GM23338 (cell line): ENCODE measurements around the gene SLC6A3. TPM values are rescaled to one million over a fixed set of nuclear protein-coding genes. Genes with fewer than 3 reads are reported as not detected.

Experiments
- ATAC-seq: fragments of 200-7000 bp; cut with Tn5 transposase; 3 replicates; pipeline ENCODE4 v1.9.1; 2020
- DNase-seq: peaks from one replicate; pipeline ENCODE4 v3.0.0-alpha.2; 2015; ENCODE audit warnings: low spot score
- H2AFZ ChIP-seq: fragments of 200-600 bp; sonication (generic); 2 replicates; pipeline ENCODE4 v1.8.0; 2016; ENCODE audit warnings: antibody characterized with exemption, mild to moderate bottlenecking, moderate library complexity
- H3F3A ChIP-seq: fragments of 200-600 bp; sonication (generic); replicated peaks from 2 replicates; pipeline ENCODE4 v1.8.0; 2017; ENCODE audit warnings: antibody characterized with exemption, mixed run types, low read depth
- H3K27ac ChIP-seq: fragments of 200-600 bp; sonication (generic); 2 replicates; pipeline ENCODE4 v1.6.1; 2016; ENCODE audit warnings: low read depth
- H3K27me3 ChIP-seq: fragments of 200-600 bp; sonication (generic); 2 replicates; pipeline ENCODE4 v1.8.0; 2016; ENCODE audit warnings: mild to moderate bottlenecking, mixed run types, moderate library complexity; ENCODE audit not compliant: insufficient read depth
- H3K36me3 ChIP-seq: fragments of 200-600 bp; sonication (generic); 2 replicates; pipeline ENCODE4 v1.8.0; 2016; ENCODE audit warnings: mild to moderate bottlenecking; ENCODE audit not compliant: insufficient read depth
- H3K4me1 ChIP-seq: fragments of 200-600 bp; sonication (generic); 2 replicates; pipeline ENCODE4 v1.8.0; 2016; ENCODE audit warnings: mild to moderate bottlenecking, moderate library complexity; ENCODE audit not compliant: insufficient read depth
- H3K4me2 ChIP-seq: fragments of 200-600 bp; sonication (generic); 2 replicates; pipeline ENCODE4 v1.7.1; 2017; ENCODE audit warnings: mixed run types
- H3K4me3 ChIP-seq: fragments of 200-600 bp; sonication (generic); 2 replicates; pipeline ENCODE4 v1.6.1; 2016; ENCODE audit warnings: mixed run types
- H3K79me2 ChIP-seq: fragments of 200-600 bp; sonication (generic); replicated peaks from 2 replicates; pipeline ENCODE4 v1.8.0; 2017; ENCODE audit warnings: mild to moderate bottlenecking; ENCODE audit not compliant: insufficient read depth
- H3K9me2 ChIP-seq: fragments of 200-600 bp; sonication (generic); 2 replicates; pipeline ENCODE4 v1.8.0; 2017; ENCODE audit not compliant: insufficient read depth
- H4K20me1 ChIP-seq: fragments of 200-600 bp; sonication (generic); replicated peaks from 2 replicates; pipeline ENCODE4 v1.8.0; 2017; ENCODE audit warnings: mild to moderate bottlenecking; ENCODE audit not compliant: insufficient read depth
- H3K27ac Mint-ChIP-seq: 2 replicates; pipeline ENCODE4 v1.8.0; 2020; ENCODE audit warnings: inconsistent platforms, mild to moderate bottlenecking, moderate library complexity, mixed read lengths
- H3K27me3 Mint-ChIP-seq: 3 replicates; pipeline ENCODE4 v1.8.0; 2022; ENCODE audit warnings: low read depth, mild to moderate bottlenecking, moderate library complexity, mixed read lengths, inconsistent platforms; ENCODE audit not compliant: insufficient read depth, poor library complexity
- H3K36me3 Mint-ChIP-seq: 3 replicates; pipeline ENCODE4 v1.8.0; 2021; ENCODE audit warnings: low read depth, mild to moderate bottlenecking, inconsistent platforms, moderate library complexity, mixed read lengths
- H3K4me1 Mint-ChIP-seq: 3 replicates; pipeline ENCODE4 v1.8.0; 2020; ENCODE audit warnings: mild to moderate bottlenecking, inconsistent platforms, mixed read lengths
- H3K4me3 Mint-ChIP-seq: 3 replicates; pipeline ENCODE4 v1.8.0; 2021; ENCODE audit warnings: moderate library complexity, mild to moderate bottlenecking, inconsistent platforms, mixed read lengths
- H3K9me3 Mint-ChIP-seq: 3 replicates; pipeline ENCODE4 v1.8.0; 2020; ENCODE audit warnings: moderate library complexity, mild to moderate bottlenecking, inconsistent platforms, mixed read lengths
- EZH2phosphoT487 ChIP-seq: fragments of 200-600 bp; sonication (generic); IDR thresholded peaks from one replicate; pipeline ENCODE4 v1.8.1; 2018; ENCODE audit warnings: antibody characterized with exemption; ENCODE audit not compliant: unreplicated experiment
- JUNB ChIP-seq: IDR thresholded peaks from one replicate; pipeline ENCODE4 v1.6.1; 2016; ENCODE audit warnings: antibody characterized with exemption; ENCODE audit not compliant: unreplicated experiment
- NANOG ChIP-seq: IDR thresholded peaks from 2 replicates; pipeline ENCODE4 v1.6.1; 2016; ENCODE audit warnings: antibody characterized with exemption, borderline replicate concordance
- POLR2AphosphoS5 ChIP-seq: IDR thresholded peaks from 2 replicates; pipeline ENCODE4 v1.6.1; 2016; ENCODE audit warnings: antibody characterized with exemption, low read depth
- STAT1 ChIP-seq: IDR thresholded peaks from one replicate; pipeline ENCODE4 v1.6.1; 2016; ENCODE audit warnings: antibody characterized with exemption; ENCODE audit not compliant: unreplicated experiment
- ZNF114 ChIP-seq: fragments of 250-450 bp; sonication (Bioruptor Pico); IDR thresholded peaks from 2 replicates; pipeline ENCODE4 v1.5.0; 2020; ENCODE audit warnings: mild to moderate bottlenecking, moderate library complexity
- ZNF331 ChIP-seq: fragments of 250-450 bp; sonication (Bioruptor Pico); IDR thresholded peaks from 2 replicates; pipeline ENCODE4 v1.5.0; 2020; ENCODE audit warnings: low read depth, mild to moderate bottlenecking, moderate library complexity
- polyA plus RNA-seq: library from polyadenylated mRNA; unstranded; fragments of >200 nt; fragmentation: Nextera tagmentation; extraction: Ambion mirVana; gene quantifications from 2 replicates; pipeline ENCODE4 v1.2.1, GENCODE V29; 2016
- total RNA-seq: library from RNA; depleted of rRNA; stranded (reverse); fragments of >200 nt; shearing (Covaris generic); gene quantifications from 2 replicates; pipeline ENCODE4 v1.2.3, GENCODE V29; 2014
- TF ChIP-seq, protein P1 (sequence below), 2 experiments: fragments of 200-600 bp in 1 of 2; sonication (generic) in 1 of 2; conservative IDR thresholded peaks; 2 replicates each; pipeline versions ENCODE4 v1.5.1 to v1.6.1; 2016 to 2017; ENCODE audit warnings: antibody characterized with exemption in 2 of 2, low read depth in 2 of 2, mild to moderate bottlenecking in 2 of 2, moderate library complexity in 1 of 2
- TF ChIP-seq, protein P2 (sequence below): IDR thresholded peaks from one replicate; pipeline ENCODE4 v1.6.1; 2018; ENCODE audit warnings: antibody characterized with exemption; ENCODE audit not compliant: unreplicated experiment

The SLC6A3 gene
- total and polyA plus RNA-seq, 2 experiments from 2014 or later: 0.76 to 1.0 TPM

- H3K36me3 ChIP-seq: peaks cover 16% of the 10 kb centered on the region
- ATAC-seq (peak; percentile 42), DNase-seq (peak; percentile 48)
- no peaks in the 10 kb centered on the region for H3K27me3 ChIP-seq
- peaks cover 5% of the 10 kb centered on the region; the same call in 1 of the 3 replicates for H3K4me1 Mint-ChIP-seq
- TF ChIP-seq POLR2AphosphoS5 (0 out of 2 replicates have a peak, but pooled peaks have one; percentile 3), EZH2phosphoT487 (no peak)
- H3F3A ChIP-seq: peaks cover 11% of the 10 kb centered on the region; the same call in 1 of the 2 replicates
- H3K79me2 ChIP-seq: peaks cover 11% of the 10 kb centered on the region; the same call in 1 of the 2 replicates
- H3K4me3 Mint-ChIP-seq: no peak overlapping the region
- H3K27ac ChIP-seq: 0 out of 2 replicates have a peak overlapping the region, but pooled peaks have one; percentile 59
- no peaks in the 10 kb centered on the region for H3K9me2 ChIP-seq
- no peaks in the 10 kb centered on the region for H3K4me1 ChIP-seq
- H2AFZ ChIP-seq: no peak overlapping the region
- no peaks in the 10 kb centered on the region; the same call in 2 of the 3 replicates for H3K9me3 Mint-ChIP-seq
- peaks cover 59% of the 10 kb centered on the region for H3K36me3 Mint-ChIP-seq
- H4K20me1 ChIP-seq: peaks cover 9% of the 10 kb centered on the region; the same call in 1 of the 2 replicates
- H3K4me3 ChIP-seq: no peak overlapping the region
- H3K4me2 ChIP-seq: no peak overlapping the region
- H3K27me3 Mint-ChIP-seq: peaks cover 11% of the 10 kb centered on the region
- H3K27ac Mint-ChIP-seq: peak overlapping the region; percentile 95
Measured at GRCh38 chr5:1480217-1480616, 35.0 kb upstream of the SLC6A3 start.

DNA sequence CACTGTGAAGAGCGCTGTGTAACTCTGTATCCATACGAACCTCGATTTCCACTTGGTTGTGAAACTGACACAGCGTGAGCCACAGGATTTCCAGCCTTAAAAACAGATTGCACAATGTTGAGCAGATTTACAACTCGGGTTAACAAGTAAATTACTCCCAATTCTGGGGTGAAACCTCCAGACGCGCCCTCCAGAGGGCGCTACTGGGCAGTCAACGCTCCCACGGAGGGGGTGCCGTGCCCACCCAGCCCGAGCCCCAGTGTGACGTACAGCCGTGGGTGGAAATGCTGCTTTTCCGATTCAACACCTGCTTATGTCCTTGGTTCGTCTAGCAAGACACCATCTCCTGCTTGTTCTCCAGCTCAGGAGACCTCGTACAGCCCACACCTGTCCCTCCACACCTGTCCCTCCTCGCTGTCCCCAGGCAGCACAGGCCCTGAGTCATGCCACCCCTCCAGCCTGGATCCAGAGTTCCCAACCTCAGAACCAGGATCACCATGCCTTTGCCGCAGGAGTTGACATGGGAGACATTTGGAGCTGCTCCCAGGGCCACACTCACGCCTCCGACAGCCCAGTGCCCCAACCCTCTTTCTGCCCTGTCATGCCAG lies 34.4 kb upstream of the SLC6A3 start:
- Histone ChIP-seq H3K4me2 (no peak overlapping the region), H3K27me3 (no peaks in the 10 kb centered on the region), H3K79me2 (peaks cover 11% of the 10 kb centered on the region; the same call in 1 of the 2 replicates), H3K36me3 (peaks cover 16% of the 10 kb centered on the region), H3K4me3 (no peak overlapping the region), H3K27ac (no peak overlapping the region), H3K4me1 (no peaks in the 10 kb centered on the region), H4K20me1 (peaks cover 9% of the 10 kb centered on the region; the same call in 1 of the 2 replicates), H3F3A (peaks cover 11% of the 10 kb centered on the region; the same call in 1 of the 2 replicates), H3K9me2 (no peaks in the 10 kb centered on the region), H2AFZ (no peak overlapping the region)
- H3K27ac Mint-ChIP-seq: peak overlapping the region; percentile 95; the same call in 1 of the 2 replicates
- no peak for TF ChIP-seq NANOG
- TF ChIP-seq JUNB: no peak
- TF ChIP-seq ZNF331: no peak
- TF ChIP-seq STAT1: no peak
- TF ChIP-seq EZH2phosphoT487: no peak
- TF ChIP-seq, protein P1, sequence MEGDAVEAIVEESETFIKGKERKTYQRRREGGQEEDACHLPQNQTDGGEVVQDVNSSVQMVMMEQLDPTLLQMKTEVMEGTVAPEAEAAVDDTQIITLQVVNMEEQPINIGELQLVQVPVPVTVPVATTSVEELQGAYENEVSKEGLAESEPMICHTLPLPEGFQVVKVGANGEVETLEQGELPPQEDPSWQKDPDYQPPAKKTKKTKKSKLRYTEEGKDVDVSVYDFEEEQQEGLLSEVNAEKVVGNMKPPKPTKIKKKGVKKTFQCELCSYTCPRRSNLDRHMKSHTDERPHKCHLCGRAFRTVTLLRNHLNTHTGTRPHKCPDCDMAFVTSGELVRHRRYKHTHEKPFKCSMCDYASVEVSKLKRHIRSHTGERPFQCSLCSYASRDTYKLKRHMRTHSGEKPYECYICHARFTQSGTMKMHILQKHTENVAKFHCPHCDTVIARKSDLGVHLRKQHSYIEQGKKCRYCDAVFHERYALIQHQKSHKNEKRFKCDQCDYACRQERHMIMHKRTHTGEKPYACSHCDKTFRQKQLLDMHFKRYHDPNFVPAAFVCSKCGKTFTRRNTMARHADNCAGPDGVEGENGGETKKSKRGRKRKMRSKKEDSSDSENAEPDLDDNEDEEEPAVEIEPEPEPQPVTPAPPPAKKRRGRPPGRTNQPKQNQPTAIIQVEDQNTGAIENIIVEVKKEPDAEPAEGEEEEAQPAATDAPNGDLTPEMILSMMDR (conservative IDR thresholded peaks at IDR 0.05; ENCODE audit: low read depth in 2 of 2): peak; percentile 74 to 82
- TF ChIP-seq, protein P2, sequence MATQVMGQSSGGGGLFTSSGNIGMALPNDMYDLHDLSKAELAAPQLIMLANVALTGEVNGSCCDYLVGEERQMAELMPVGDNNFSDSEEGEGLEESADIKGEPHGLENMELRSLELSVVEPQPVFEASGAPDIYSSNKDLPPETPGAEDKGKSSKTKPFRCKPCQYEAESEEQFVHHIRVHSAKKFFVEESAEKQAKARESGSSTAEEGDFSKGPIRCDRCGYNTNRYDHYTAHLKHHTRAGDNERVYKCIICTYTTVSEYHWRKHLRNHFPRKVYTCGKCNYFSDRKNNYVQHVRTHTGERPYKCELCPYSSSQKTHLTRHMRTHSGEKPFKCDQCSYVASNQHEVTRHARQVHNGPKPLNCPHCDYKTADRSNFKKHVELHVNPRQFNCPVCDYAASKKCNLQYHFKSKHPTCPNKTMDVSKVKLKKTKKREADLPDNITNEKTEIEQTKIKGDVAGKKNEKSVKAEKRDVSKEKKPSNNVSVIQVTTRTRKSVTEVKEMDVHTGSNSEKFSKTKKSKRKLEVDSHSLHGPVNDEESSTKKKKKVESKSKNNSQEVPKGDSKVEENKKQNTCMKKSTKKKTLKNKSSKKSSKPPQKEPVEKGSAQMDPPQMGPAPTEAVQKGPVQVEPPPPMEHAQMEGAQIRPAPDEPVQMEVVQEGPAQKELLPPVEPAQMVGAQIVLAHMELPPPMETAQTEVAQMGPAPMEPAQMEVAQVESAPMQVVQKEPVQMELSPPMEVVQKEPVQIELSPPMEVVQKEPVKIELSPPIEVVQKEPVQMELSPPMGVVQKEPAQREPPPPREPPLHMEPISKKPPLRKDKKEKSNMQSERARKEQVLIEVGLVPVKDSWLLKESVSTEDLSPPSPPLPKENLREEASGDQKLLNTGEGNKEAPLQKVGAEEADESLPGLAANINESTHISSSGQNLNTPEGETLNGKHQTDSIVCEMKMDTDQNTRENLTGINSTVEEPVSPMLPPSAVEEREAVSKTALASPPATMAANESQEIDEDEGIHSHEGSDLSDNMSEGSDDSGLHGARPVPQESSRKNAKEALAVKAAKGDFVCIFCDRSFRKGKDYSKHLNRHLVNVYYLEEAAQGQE: no peak
- no peak for TF ChIP-seq ZNF114 (CRISPR knock-in tag)
- no peaks in the 10 kb centered on the region; the same call in 2 of the 3 replicates for H3K9me3 Mint-ChIP-seq
- peaks cover 60% of the 10 kb centered on the region for H3K36me3 Mint-ChIP-seq
- H3K27me3 Mint-ChIP-seq: peaks cover 9% of the 10 kb centered on the region
- H3K4me3 Mint-ChIP-seq: no peak overlapping the region
- peaks cover 5% of the 10 kb centered on the region; the same call in 1 of the 3 replicates for H3K4me1 Mint-ChIP-seq
- ATAC-seq (peak; percentile 53), DNase-seq (peak; percentile 65)
